Trophoblast cell (in vitro differentiated cells and primary cell): ENCODE measurements around the gene HEXIM1.

Experiments
- DNase-seq, 2 donors: peaks; one replicate each; pipeline ENCODE4 v3.0.0-alpha.2; 2016
- H2AFZ ChIP-seq: 2 replicates; pipeline ENCODE4 v1.6.1; 2013; ENCODE audit warnings: low read length, moderate library complexity, mild to moderate bottlenecking; ENCODE audit not compliant: insufficient read depth, poor library complexity
- H2AK5ac ChIP-seq: 2 replicates; pipeline ENCODE4 v1.6.1; 2013; ENCODE audit warnings: mild to moderate bottlenecking, low read length
- H2BK120ac ChIP-seq: 2 replicates; pipeline ENCODE4 v1.6.1; 2013; ENCODE audit warnings: low read length, mild to moderate bottlenecking, moderate library complexity; ENCODE audit not compliant: insufficient read depth, poor library complexity
- H2BK12ac ChIP-seq: 2 replicates; pipeline ENCODE4 v1.6.1; 2013; ENCODE audit warnings: mild to moderate bottlenecking, low read length, moderate library complexity
- H2BK5ac ChIP-seq: 2 replicates; pipeline ENCODE4 v1.6.1; 2013; ENCODE audit warnings: low read length, low read depth, moderate library complexity, mild to moderate bottlenecking; ENCODE audit not compliant: poor library complexity
- H3K14ac ChIP-seq: 2 replicates; pipeline ENCODE4 v1.6.1; 2013; ENCODE audit warnings: mild to moderate bottlenecking, low read length
- H3K18ac ChIP-seq: 2 replicates; pipeline ENCODE4 v1.6.1; 2013; ENCODE audit warnings: mild to moderate bottlenecking, low read length
- H3K23ac ChIP-seq: 2 replicates; pipeline ENCODE4 v1.6.1; 2013; ENCODE audit warnings: low read length
- H3K27ac ChIP-seq: 2 replicates; pipeline ENCODE4 v1.5.1; 2013; ENCODE audit warnings: low read depth, mild to moderate bottlenecking, inconsistent platforms, low read length, moderate library complexity
- H3K27me3 ChIP-seq: 2 replicates; pipeline ENCODE4 v1.6.1; 2013; ENCODE audit warnings: inconsistent platforms, mild to moderate bottlenecking, low read length, moderate library complexity; ENCODE audit not compliant: insufficient read depth
- H3K36me3 ChIP-seq, 2 experiments: 1 replicate in 1 of 2; 2 replicates in 1 of 2; pipeline ENCODE4 v1.6.1; 2013; ENCODE audit warnings: low read length in 2 of 2, mild to moderate bottlenecking in 2 of 2, moderate library complexity in 1 of 2; ENCODE audit not compliant: insufficient read depth in 2 of 2, control insufficient read depth in 1 of 2
- H3K4ac ChIP-seq: 2 replicates; pipeline ENCODE4 v1.6.1; 2013; ENCODE audit warnings: low read depth, mild to moderate bottlenecking, low read length, moderate library complexity
- H3K4me1 ChIP-seq, 2 experiments: 1 replicate in 1 of 2; 2 replicates in 1 of 2; pipeline ENCODE4 v1.6.1; 2013; ENCODE audit warnings: low read length in 2 of 2, mild to moderate bottlenecking in 2 of 2, moderate library complexity in 1 of 2; ENCODE audit not compliant: insufficient read depth in 2 of 2, control insufficient read depth in 1 of 2
- H3K4me2 ChIP-seq: 2 replicates; pipeline ENCODE4 v1.6.1; 2013; ENCODE audit warnings: inconsistent platforms, mild to moderate bottlenecking, low read length, moderate library complexity
- H3K4me3 ChIP-seq: 2 replicates; pipeline ENCODE4 v1.5.1; 2013; ENCODE audit warnings: mild to moderate bottlenecking, low read depth, low read length, inconsistent platforms
- H3K79me1 ChIP-seq: one replicate; pipeline ENCODE4 v1.6.1; 2013; ENCODE audit warnings: low read length
- H3K79me2 ChIP-seq: 2 replicates; pipeline ENCODE4 v1.6.1; 2013; ENCODE audit warnings: low read length, mild to moderate bottlenecking; ENCODE audit not compliant: control insufficient read depth, insufficient read depth, poor library complexity
- H3K9ac ChIP-seq: 2 replicates; pipeline ENCODE4 v1.6.1; 2013; ENCODE audit warnings: mild to moderate bottlenecking, low read length
- H3K9me3 ChIP-seq: 2 replicates; pipeline ENCODE4 v1.6.1; 2013; ENCODE audit warnings: low read depth, mild to moderate bottlenecking, control low read depth, inconsistent platforms, low read length; ENCODE audit not compliant: insufficient read depth
- H4K12ac ChIP-seq: 2 replicates; pipeline ENCODE4 v1.6.1; 2013; ENCODE audit warnings: low read depth, mild to moderate bottlenecking, low read length, moderate library complexity
- H4K8ac ChIP-seq: 2 replicates; pipeline ENCODE4 v1.6.1; 2013; ENCODE audit warnings: low read depth, mild to moderate bottlenecking, low read length, moderate library complexity
- H4K91ac ChIP-seq: one replicate; pipeline ENCODE4 v1.6.1; 2013; ENCODE audit warnings: low read depth, mild to moderate bottlenecking, low read length, moderate library complexity
- WGBS: extraction: QIAGEN DNeasy Blood & Tissue Kit; methylation state at CpG from one replicate; pipeline ENCODE4 v1.1.7; 2013; ENCODE audit warnings: missing lambda C conversion rate; ENCODE audit not compliant: insufficient read length, insufficient coverage; ENCODE audit errors: extremely low coverage; 5-methylcytosine and 5-hydroxymethylcytosine counted together

HEXIM1 gene

GRCh38 chr17:45107293-45108010, 40.8 kb upstream of the HEXIM1 start:
- peaks cover 6% of the 10 kb centered on the region for H3K79me1 ChIP-seq
- H2AFZ ChIP-seq, result no peak overlapping the region
- WGBS, result no CpG with 5 or more reads among the region's 13 CpGs
- no peak overlapping the region for H2BK5ac ChIP-seq
- no peak overlapping the region for H2BK120ac ChIP-seq
- H3K27ac ChIP-seq, result no peak overlapping the region
- no peak overlapping the region for H3K4ac ChIP-seq
- no peak overlapping the region for H3K4me2 ChIP-seq
- H2AK5ac ChIP-seq, result no peak overlapping the region
- H3K36me3 ChIP-seq, result peaks cover 71 to 72% of the 10 kb centered on the region in 2 experiments
- no peak for DNase-seq
- H3K4me1 ChIP-seq, result peaks cover 5 to 10% of the 10 kb centered on the region in 2 experiments
- H4K8ac ChIP-seq, result no peak overlapping the region
- H4K12ac ChIP-seq, result no peak overlapping the region
- no peaks in the 10 kb centered on the region for H3K9me3 ChIP-seq
- no peak overlapping the region for H3K9ac ChIP-seq
- H3K4me3 ChIP-seq, result no peak overlapping the region
- no peaks in the 10 kb centered on the region for H3K79me2 ChIP-seq
- H2BK12ac ChIP-seq, result no peak overlapping the region
- H3K14ac ChIP-seq, result no peak overlapping the region
- H3K27me3 ChIP-seq, result no peaks in the 10 kb centered on the region
- no peak overlapping the region for H3K18ac ChIP-seq
- H3K23ac ChIP-seq, result no peak overlapping the region
- H4K91ac ChIP-seq, result no peak overlapping the region

- H4K12ac ChIP-seq, result no peak overlapping the region
- H3K14ac ChIP-seq, result no peak overlapping the region
- no peak overlapping the region for H2AK5ac ChIP-seq
- H3K18ac ChIP-seq, result no peak overlapping the region
- H3K4me1 ChIP-seq, result peaks cover 0 to 5% of the 10 kb centered on the region in 2 experiments
- H2BK12ac ChIP-seq, result no peak overlapping the region
- peaks cover 70 to 72% of the 10 kb centered on the region in 2 experiments for H3K36me3 ChIP-seq
- H3K4me3 ChIP-seq, result no peak overlapping the region
- H2BK120ac ChIP-seq, result no peak overlapping the region
- WGBS, result no CpG with 5 or more reads among the region's 9 CpGs
- no peaks in the 10 kb centered on the region for H3K27me3 ChIP-seq
- H3K79me2 ChIP-seq, result no peaks in the 10 kb centered on the region
- no peak overlapping the region for H2AFZ ChIP-seq
- H3K9ac ChIP-seq, result no peak overlapping the region
- H4K91ac ChIP-seq, result no peak overlapping the region
- H3K27ac ChIP-seq, result no peak overlapping the region
- peaks cover under 1% of the 10 kb centered on the region for H3K79me1 ChIP-seq
- no peak overlapping the region for H2BK5ac ChIP-seq
- H3K4ac ChIP-seq, result no peak overlapping the region
- H3K4me2 ChIP-seq, result no peak overlapping the region
- H4K8ac ChIP-seq, result no peak overlapping the region
- H3K23ac ChIP-seq, result no peak overlapping the region
- DNase-seq, result no peak
- peaks cover 2% of the 10 kb centered on the region for H3K9me3 ChIP-seq
These were observed 40.2 kb upstream of the HEXIM1 start for GRCh38 chr17:45108051-45108450.

GRCh38 chr17:45108595-45109521, 39.4 kb upstream of the HEXIM1 start:
- H3K79me1 ChIP-seq, result no peaks in the 10 kb centered on the region

GRCh38 chr17:45110676-45111611, 37.3 kb upstream of the HEXIM1 start:
- no peak overlapping the region for H2AK5ac ChIP-seq
- peaks cover 4% of the 10 kb centered on the region for H3K79me1 ChIP-seq
- H3K4me1 ChIP-seq, result peaks cover 9 to 11% of the 10 kb centered on the region in 2 experiments
- H2BK5ac ChIP-seq, result no peak overlapping the region
- H3K14ac ChIP-seq, result no peak overlapping the region
- no peak overlapping the region for H2BK12ac ChIP-seq
- H3K27me3 ChIP-seq, result no peaks in the 10 kb centered on the region
- WGBS, result no CpG with 5 or more reads among the region's 16 CpGs
- no peak overlapping the region for H3K4me3 ChIP-seq
- peaks cover 2% of the 10 kb centered on the region for H3K9me3 ChIP-seq
- H3K36me3 ChIP-seq, result peaks cover 45 to 46% of the 10 kb centered on the region in 2 experiments
- no peak overlapping the region for H3K9ac ChIP-seq
- no peaks in the 10 kb centered on the region for H3K79me2 ChIP-seq
- no peak overlapping the region for H2AFZ ChIP-seq
- H4K12ac ChIP-seq, result no peak overlapping the region
- no peak overlapping the region for H4K8ac ChIP-seq
- no peak overlapping the region for H3K4me2 ChIP-seq
- no peak overlapping the region for H4K91ac ChIP-seq
- H3K18ac ChIP-seq, result no peak overlapping the region
- H2BK120ac ChIP-seq, result no peak overlapping the region
- no peak overlapping the region for H3K23ac ChIP-seq
- no peak overlapping the region for H3K4ac ChIP-seq
- no peak for DNase-seq
- no peak overlapping the region for H3K27ac ChIP-seq

More at GRCh38 chr17:45108595-45109521, 39.4 kb upstream of the HEXIM1 start:
- peaks cover 0 to 1% of the 10 kb centered on the region in 2 experiments for H3K4me1 ChIP-seq
- no CpG with 5 or more reads among the region's 12 CpGs for WGBS
- H2BK5ac ChIP-seq, result no peak overlapping the region
- no peak overlapping the region for H3K4me2 ChIP-seq
- H2AK5ac ChIP-seq, result no peak overlapping the region
- H2BK120ac ChIP-seq, result no peak overlapping the region
- H3K27ac ChIP-seq, result no peak overlapping the region
- no peak overlapping the region for H3K9ac ChIP-seq
- H3K79me2 ChIP-seq, result no peaks in the 10 kb centered on the region
- H2BK12ac ChIP-seq, result no peak overlapping the region
- no peak overlapping the region for H4K8ac ChIP-seq
- no peaks in the 10 kb centered on the region for H3K27me3 ChIP-seq
- peaks cover 65 to 66% of the 10 kb centered on the region in 2 experiments for H3K36me3 ChIP-seq
- no peak overlapping the region for H3K4me3 ChIP-seq
- H3K4ac ChIP-seq, result no peak overlapping the region
- DNase-seq, result no peak
- H4K12ac ChIP-seq, result no peak overlapping the region
- H2AFZ ChIP-seq, result no peak overlapping the region
- no peak overlapping the region for H4K91ac ChIP-seq
- no peak overlapping the region for H3K23ac ChIP-seq
- H3K18ac ChIP-seq, result no peak overlapping the region
- no peak overlapping the region for H3K14ac ChIP-seq
- H3K9me3 ChIP-seq, result peaks cover 2% of the 10 kb centered on the region
